T-helper 17 cell (primary cell): ENCODE data around the gene LENEP. TPM values are rescaled to one million over a fixed set of nuclear protein-coding genes. Genes with fewer than 3 reads are reported as not detected.

ENCODE experiments used
- ATAC-seq: fragments of 150-1000 bp; cut with Tn5 transposase; 2 replicates; pipeline ENCODE4 v1.10.0; 2021; ENCODE audit warnings: mild to moderate bottlenecking, moderate library complexity
- DNase-seq, 3 donors: peaks; one replicate each; pipeline versions ENCODE4 v3.0.0 to v3.0.0-alpha.2; 2020 to 2021
- H3K9me3 ChIP-seq: one replicate; pipeline ENCODE4 v1.7.0; 2013; ENCODE audit warnings: low read length, mild to moderate bottlenecking; ENCODE audit not compliant: control insufficient read depth, poor library complexity, severe bottlenecking
- H3K27ac Mint-ChIP-seq: one replicate; pipeline ENCODE4 v1.8.0; 2022; ENCODE audit warnings: mild to moderate bottlenecking, moderate library complexity, mixed read lengths
- H3K27me3 Mint-ChIP-seq: one replicate; pipeline ENCODE4 v1.8.0; 2022; ENCODE audit warnings: mixed read lengths
- H3K36me3 Mint-ChIP-seq: one replicate; pipeline ENCODE4 v1.8.0; 2022; ENCODE audit warnings: low read depth, mixed read lengths
- H3K4me1 Mint-ChIP-seq: one replicate; pipeline ENCODE4 v1.8.0; 2022; ENCODE audit warnings: mild to moderate bottlenecking, mixed read lengths
- H3K4me3 Mint-ChIP-seq: one replicate; pipeline ENCODE4 v1.8.0; 2022; ENCODE audit warnings: mild to moderate bottlenecking, moderate library complexity, mixed read lengths
- total RNA-seq, 4 donors: library from RNA in 2 of 4; stranded (reverse) in 2 of 4; gene quantifications; one replicate each; pipeline ENCODE4 v1.2.3 and lab custom pipeline; 2022 to 2026

LENEP gene
- total RNA-seq, 2 donors from 2014 or later, result not detected

DNA sequence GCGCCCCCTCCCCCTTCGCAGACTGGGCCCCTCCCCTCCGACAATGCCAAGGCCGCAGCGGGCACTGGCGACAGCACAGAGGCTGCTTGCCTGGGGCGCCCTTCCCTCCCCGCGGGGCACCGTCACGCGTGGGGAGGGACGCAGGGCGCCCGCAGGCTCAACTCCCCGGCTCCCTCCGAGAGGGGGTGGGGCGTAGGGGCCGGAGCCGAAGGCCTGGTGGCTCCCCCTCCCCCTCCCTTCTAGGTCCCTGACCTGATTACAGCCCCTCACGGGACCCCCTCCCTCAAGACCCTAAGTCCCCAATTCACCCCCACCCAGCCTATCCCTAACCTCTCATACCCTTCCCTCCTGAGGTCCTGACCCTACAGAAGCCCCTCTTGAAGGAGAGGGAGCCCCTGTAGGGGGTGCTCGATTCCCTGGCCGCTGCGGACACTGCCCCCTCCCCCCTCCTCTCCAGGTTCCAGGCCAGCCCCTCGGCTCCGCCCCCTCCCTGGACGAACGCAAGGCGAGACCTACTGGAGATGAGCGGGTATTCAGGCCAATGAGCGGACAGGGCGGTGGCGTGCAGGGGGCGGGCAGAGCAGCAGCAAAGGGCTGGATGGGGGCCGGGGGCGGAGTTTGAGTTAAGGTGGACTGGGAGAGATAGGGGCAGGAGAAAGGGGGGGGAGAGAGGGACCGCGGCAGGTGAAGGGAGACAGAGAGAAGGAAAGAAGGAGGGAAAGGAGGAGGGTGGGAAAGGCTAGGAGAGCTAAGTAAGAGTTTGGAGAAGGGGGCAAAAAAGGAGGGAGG lies 8.5 kb downstream of the LENEP start:
- Mint-ChIP-seq H3K4me1 (peaks cover 55% of the 10 kb centered on the region), H3K36me3 (peaks cover 3% of the 10 kb centered on the region), H3K27me3 (no peaks in the 10 kb centered on the region), H3K4me3 (peak overlapping the region; percentile 99), H3K27ac (peak overlapping the region; percentile 96)
- ATAC-seq, result peak; percentile 81
- H3K9me3 ChIP-seq, result no peaks in the 10 kb centered on the region
- DNase-seq, result peak; percentile 94 to 96 (median 95)

DNA sequence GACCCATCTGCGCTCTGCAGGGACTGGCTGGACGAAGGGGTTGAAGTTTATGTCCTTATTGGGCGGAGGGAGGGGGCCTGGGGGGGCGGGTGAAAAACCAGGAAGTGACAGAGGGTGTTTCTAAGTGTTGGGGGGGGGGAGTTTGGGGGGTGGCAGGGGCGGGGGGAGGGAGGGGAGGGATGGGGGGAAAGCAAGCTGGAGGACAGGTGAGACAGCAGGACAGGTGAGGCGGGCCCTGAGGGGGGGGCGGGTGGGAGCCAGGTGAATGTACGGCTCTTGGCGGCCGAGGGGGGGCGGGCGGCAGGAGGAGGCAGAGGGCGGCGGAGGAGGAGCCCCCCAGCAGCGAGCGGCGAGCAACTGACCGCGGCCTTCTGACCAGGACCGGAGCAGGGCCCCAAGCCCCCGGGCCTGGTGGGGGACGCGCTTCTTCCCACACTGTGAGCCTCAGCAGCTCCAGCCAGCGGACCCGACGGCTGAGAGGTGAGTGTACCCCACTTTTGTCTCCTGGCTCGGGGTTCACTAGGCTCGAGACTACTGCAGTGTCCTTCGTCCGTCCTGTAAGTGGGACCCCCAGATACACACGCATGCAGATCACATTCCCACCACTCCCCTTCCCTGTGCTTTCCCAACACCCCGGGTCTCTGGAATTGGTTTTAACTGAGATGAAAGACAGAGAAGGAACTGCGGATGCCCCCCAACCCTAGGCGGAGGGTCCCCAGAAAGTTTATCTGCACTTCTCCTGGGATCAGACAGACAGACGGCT lies 9.3 kb downstream of the LENEP start, which contains the start of gene ZBTB7B:
Gene ZBTB7B (plus strand): TSS at position 339 of the 763 bp plus-strand sequence. CDS start 11,859 bp downstream, outside the sequence.
- ATAC-seq, result peak; percentile 2
- no peaks in the 10 kb centered on the region for H3K9me3 ChIP-seq
- H3K27ac Mint-ChIP-seq, result peak within 1 kb of the TSS; percentile 96
- H3K27me3 Mint-ChIP-seq, result no peaks in the 10 kb centered on the region
- peak within 1 kb of the TSS; percentile 99 for H3K4me3 Mint-ChIP-seq
- DNase-seq, result peak in 1 of 3 donors; percentile 12
- peaks cover 3% of the 10 kb centered on the region for H3K36me3 Mint-ChIP-seq
- H3K4me1 Mint-ChIP-seq, result peaks cover 52% of the 10 kb centered on the region

DNA sequence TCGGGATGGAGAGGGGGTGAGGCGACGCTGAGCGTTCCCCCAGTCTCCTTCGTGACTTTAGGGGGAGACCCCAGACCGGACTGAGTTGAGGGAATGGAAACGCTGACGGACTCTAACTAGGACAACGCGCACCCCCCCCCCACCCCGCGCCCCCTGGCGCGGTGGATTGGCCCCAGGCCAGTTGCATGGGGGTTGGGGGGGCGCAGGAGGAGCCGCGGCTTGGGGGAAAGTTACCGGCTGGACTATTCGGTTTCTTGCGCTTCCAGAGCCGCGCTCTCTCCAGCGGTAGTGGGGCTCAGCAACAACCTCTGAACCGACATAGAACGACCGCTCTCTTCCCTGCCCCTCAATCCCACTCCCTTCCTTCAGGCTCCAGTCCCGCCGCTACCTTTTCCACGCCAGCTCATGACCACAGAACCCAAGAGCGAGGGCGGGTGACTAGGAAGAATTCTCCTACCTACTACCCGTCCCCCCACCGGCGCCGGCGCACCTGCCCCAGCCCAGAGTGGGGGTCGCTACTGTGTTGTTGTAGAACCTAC lies 9.9 kb downstream of the LENEP start:
- peak overlapping the region; percentile 96 for H3K27ac Mint-ChIP-seq
- H3K4me1 Mint-ChIP-seq, result peaks cover 48% of the 10 kb centered on the region
- H3K4me3 Mint-ChIP-seq, result peak overlapping the region; percentile 99
- peaks cover 3% of the 10 kb centered on the region for H3K36me3 Mint-ChIP-seq
- H3K9me3 ChIP-seq, result no peaks in the 10 kb centered on the region
- H3K27me3 Mint-ChIP-seq, result no peaks in the 10 kb centered on the region
- DNase-seq (no peak), ATAC-seq (no peak)

DNA sequence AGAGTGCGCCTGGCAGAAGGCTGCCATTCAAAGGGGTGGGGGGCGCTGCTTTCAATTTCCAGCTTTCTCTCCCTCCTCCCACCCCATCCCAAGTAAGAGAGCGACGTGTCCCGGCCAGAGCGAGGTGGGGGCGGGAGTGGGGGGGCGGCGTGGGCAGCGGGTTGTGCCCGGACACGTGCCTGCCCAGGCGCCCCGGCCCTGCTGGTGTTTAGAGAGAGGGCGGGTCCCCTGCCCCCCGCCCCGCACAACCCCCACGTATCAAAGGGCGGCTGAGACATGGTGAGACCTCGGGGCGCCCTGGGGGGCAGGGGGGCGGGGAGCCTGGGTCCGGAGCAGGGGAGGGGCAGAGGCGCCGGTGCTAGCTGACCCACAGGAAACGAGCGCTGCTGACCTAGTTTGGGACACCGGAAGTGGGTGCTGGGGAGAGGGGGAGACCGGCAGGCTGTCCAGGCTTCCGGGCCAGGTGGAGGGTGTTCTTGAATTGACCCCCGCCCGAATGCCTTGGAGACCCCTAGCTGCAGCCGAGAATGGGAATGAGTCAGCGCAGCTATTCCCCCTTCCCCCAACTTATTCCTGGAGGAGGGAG lies 10.5 kb downstream of the LENEP start:
- H3K9me3 ChIP-seq, result no peaks in the 10 kb centered on the region
- H3K4me3 Mint-ChIP-seq, result peak overlapping the region; percentile 99
- no peaks in the 10 kb centered on the region for H3K27me3 Mint-ChIP-seq
- peaks cover 49% of the 10 kb centered on the region for H3K4me1 Mint-ChIP-seq
- ATAC-seq (no peak), DNase-seq (no peak)
- peaks cover 4% of the 10 kb centered on the region for H3K36me3 Mint-ChIP-seq
- peak overlapping the region; percentile 96 for H3K27ac Mint-ChIP-seq

DNA sequence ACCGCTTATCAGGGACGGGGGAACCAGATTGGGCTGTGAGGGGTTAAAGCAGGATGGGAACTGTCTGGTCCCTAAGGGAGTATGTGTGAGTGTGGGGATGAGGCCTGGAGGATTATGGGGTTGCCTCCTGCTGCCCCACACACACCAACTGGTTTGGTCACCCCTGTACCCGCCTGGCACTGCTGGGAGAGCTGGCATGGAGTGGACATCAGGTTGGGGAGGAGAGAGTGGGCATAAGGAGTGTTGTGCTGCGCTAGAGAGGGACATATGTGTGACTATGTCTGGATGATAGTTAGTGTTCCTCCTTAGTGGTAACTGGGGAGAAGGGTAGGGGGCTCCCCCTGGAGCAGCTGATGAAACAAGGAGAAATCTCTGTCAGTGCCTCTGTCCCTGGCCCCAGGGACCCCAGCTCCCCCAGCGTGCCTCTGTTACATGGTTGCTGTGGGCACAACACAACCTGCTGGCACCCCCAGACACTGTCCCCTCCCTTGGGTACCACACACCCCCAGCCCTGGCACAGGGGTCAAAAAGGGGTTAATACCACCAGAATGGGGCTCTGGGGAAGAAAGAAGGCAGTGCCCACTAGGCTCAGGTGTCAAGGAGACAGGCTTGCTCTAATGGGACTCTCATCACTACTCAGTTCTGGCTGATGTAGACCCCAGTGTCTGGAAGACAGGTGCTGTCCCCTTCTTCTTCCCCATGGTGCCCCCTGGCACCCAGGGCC lies 11.1 kb downstream of the LENEP start:
- peaks cover 47% of the 10 kb centered on the region for H3K4me1 Mint-ChIP-seq

DNA sequence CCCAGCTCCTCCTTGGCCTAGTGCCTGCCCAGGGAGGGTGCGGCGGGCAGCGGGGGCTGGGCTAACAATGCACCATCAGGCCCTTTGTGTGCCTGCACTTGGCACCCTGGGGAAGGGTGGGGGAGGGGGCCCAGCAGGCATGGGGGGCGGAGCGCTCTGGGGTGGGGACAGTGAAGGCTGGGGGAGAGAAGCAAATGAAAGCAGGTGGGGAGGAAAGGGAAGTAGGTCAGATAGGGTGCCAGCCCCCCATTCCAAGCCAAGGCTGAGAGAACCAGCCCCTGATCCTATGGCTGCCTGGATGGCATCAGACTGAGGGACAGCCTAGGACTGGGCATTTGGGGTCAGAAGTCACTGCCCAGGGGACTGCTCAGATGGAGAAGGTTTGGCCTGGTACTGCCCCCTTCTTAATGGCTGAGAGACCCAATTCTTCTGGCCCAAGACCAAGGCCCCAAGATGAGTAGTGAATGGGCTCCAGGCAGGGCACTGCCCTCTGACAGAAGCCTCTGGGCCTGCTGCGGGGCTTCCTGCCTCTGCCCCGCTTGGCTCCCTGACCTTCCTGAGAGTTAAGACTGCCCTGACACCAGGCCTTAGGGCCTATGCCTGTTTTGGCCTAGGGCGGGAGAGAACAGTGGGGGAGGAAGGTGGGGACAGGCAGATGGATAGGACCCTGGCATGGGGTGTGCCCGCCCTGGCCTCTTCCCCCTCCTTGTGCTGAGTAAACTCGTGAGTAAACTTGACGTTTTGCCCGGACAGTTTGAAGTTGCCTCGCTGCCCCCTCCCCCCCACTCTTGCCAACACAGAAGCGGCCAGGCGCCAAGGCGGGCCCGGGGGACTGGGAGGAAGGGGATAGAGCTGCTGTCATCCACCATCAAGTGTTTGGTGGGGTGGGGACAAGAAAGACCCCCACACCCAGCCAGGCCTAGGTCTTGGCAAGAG lies 12.0 kb downstream of the LENEP start:
- Mint-ChIP-seq H3K27me3 (no peaks in the 10 kb centered on the region), H3K4me1 (peaks cover 48% of the 10 kb centered on the region), H3K4me3 (peak overlapping the region; percentile 99), H3K27ac (peak overlapping the region; percentile 96), H3K36me3 (peaks cover 10% of the 10 kb centered on the region)
- H3K9me3 ChIP-seq, result no peaks in the 10 kb centered on the region
- ATAC-seq, result no peak
- DNase-seq, result peak in 1 of 3 donors; percentile 37

More for the DNA sequence above, 11.1 kb downstream of the LENEP start:
- H3K36me3 Mint-ChIP-seq, result peaks cover 6% of the 10 kb centered on the region
- H3K4me3 Mint-ChIP-seq, result peak overlapping the region; percentile 99
- ATAC-seq (no peak), DNase-seq (no peak)
- H3K27ac Mint-ChIP-seq, result peak overlapping the region; percentile 96
- no peaks in the 10 kb centered on the region for H3K27me3 Mint-ChIP-seq
- no peaks in the 10 kb centered on the region for H3K9me3 ChIP-seq

DNA sequence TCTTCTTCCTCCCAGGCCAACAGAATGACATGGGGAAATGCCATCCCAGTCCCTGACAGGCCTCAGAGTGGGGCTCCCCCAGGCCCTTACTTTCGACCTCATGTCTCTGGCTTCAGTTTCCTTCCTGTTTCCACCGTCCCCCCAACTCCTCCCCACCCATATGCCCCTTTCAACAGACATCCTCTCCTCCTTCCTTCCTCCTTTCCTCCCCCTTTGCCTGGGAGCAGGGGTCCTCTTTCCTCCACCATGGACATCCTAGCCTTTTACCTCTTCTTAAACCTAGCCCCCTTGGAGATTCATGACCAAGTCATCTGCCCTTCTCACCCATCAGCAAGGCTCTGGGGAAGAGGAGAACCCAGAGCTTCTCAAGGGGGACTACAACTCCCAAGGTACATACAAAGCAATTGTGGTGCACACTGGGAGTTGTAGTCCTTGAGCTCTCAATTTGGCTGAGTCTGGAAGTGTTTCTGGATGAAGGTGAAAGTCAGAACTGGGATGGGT lies 13.3 kb downstream of the LENEP start:
- peak overlapping the region; percentile 96 for H3K27ac Mint-ChIP-seq
- H3K4me1 Mint-ChIP-seq, result peaks cover 54% of the 10 kb centered on the region
- H3K27me3 Mint-ChIP-seq, result no peaks in the 10 kb centered on the region
- peak overlapping the region; percentile 78 for H3K4me3 Mint-ChIP-seq
- DNase-seq (no peak), ATAC-seq (peak; percentile 44)
- peaks cover 10% of the 10 kb centered on the region for H3K36me3 Mint-ChIP-seq
- no peaks in the 10 kb centered on the region for H3K9me3 ChIP-seq

DNA sequence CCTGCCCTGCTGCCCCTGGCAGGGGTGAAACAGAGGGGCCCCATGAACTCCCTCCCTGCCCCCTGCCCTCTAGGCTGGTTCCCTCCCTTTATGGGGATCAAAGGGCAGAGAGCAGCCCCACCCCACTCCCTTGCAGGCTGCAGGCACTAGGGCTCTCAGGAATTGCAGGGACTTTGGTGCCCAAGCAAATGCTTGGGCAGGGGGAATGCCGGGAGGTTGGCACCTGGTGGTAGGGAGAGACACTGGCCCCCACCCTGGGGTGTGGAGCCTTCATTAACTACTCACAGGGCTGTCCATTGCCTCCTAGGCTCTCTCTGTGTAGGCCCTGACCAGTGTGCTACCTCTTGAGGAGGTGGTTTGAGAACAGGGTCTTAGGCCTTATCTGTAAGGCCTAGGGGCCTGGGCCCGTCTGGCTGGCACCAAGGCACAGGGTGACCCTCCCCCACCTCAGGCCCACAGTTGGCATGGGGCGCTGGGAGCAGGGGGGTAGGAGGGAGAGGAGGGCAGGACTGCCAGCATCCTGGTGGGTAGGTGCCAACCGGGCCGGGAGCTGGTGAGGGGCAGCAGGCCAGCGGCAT lies 14.0 kb downstream of the LENEP start:
- DNase-seq, result no peak
- ATAC-seq, result no peak
- H3K4me3 Mint-ChIP-seq, result peak overlapping the region; percentile 98
- no peaks in the 10 kb centered on the region for H3K27me3 Mint-ChIP-seq
- no peaks in the 10 kb centered on the region for H3K9me3 ChIP-seq
- H3K4me1 Mint-ChIP-seq, result peaks cover 58% of the 10 kb centered on the region
- H3K36me3 Mint-ChIP-seq, result peaks cover 10% of the 10 kb centered on the region
- H3K27ac Mint-ChIP-seq, result peak overlapping the region; percentile 96

DNA sequence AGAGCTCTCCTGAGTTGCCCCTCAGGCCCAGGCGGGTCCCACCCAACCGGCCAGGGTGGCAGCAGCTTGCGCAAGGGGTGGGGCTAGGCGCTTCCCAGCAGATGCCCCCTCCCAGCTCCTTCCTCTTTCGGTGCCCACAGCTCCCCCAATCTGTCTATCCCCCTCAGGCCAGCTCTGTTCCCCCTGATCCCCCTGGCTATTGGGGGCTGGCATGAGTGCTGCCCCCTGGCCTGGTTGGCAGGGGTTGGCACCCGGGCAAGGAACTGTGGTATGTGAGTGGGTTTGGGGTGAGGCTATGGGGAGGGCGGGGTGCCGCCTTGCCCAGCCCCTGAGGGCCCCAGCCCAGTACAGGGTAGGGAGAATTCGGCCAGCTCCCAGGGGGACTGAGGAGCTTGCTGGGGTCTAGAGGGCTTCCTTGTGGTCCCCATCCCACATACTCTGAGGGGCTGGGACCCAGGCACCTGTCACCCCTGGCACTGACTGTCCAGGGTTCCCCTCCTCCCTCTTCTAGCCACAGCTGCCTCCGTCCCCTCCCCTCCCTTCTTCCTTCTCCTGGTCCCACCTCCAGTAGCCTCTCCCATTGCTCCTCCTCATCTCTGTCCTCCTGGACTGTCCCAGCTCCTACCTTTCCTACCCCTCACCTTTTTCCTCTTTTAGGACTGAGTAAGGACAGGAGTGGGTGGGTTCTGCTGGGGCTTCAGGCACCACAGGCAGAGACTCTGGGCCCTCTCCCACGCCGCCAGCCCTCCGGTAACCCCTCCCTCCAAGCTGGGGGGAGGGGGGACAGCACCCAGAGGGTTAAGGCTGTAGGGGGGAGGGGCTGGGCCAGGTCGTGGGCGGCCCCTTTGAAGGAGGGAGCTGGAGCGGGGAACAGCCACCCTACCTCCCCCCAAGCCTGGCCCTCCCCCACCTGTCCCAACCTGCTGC lies 14.9 kb downstream of the LENEP start:
- no peaks in the 10 kb centered on the region for H3K27me3 Mint-ChIP-seq
- H3K4me3 Mint-ChIP-seq, result peak overlapping the region; percentile 98
- no peak for ATAC-seq
- peak overlapping the region; percentile 95 for H3K27ac Mint-ChIP-seq
- H3K4me1 Mint-ChIP-seq, result peaks cover 67% of the 10 kb centered on the region
- H3K9me3 ChIP-seq, result no peaks in the 10 kb centered on the region
- no peak for DNase-seq
- peaks cover 10% of the 10 kb centered on the region for H3K36me3 Mint-ChIP-seq

DNA sequence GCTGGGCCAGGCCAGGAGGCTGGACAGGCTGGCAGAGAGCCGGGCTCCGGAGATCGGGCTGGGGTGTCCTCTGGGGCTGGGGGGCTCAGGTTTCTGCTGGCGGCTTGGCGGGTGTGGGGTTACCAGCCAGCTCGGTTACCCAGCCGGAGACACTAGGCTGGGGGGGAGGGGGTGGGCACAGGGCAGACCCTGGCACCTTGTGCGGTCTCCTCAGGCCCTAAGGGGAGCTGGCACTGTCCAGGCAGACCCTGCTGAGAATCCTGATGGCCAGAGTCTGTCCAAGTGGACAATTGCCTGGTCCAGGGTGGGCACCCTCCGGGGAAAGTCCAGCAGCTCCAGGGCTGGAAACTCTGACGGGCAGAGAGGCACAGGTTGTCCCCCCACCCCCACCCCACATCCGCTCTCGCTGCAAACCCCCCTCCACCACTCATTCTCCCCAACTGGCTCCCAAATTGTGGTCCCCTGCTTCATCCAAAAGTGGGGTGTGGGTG lies 15.9 kb downstream of the LENEP start:
- Mint-ChIP-seq H3K27me3 (no peaks in the 10 kb centered on the region), H3K4me1 (peaks cover 72% of the 10 kb centered on the region), H3K4me3 (peak overlapping the region; percentile 98), H3K36me3 (peaks cover 7% of the 10 kb centered on the region), H3K27ac (peak overlapping the region; percentile 95)
- H3K9me3 ChIP-seq, result no peaks in the 10 kb centered on the region
- ATAC-seq (no peak), DNase-seq (no peak)
